Measurements from ENCODE around the gene CMKLR1. TPM values are rescaled to one million over a fixed set of nuclear protein-coding genes. Genes with fewer than 3 reads are reported as not detected.

CMKLR1 gene
- total RNA-seq, 1 experiment from 2014 or later = 0.15 TPM

DNA sequence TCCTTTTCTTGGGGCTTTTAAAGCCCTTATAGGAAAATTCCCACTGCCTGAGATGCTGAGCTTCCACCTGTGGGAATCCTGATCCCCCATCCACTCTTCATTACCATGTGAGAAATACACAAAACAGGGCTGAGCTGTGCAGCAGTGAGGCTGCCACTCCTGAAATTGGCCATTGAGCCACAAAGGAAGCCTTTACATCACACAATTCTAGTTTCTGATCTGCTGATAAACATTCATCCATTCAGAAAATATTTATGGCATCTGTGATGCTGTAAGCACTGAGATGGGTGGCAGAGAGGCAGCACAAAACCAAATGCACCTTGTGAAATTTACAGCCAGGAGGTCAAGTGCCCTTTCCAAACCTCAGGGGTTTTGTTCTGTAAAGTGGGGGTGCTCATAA, 26.2 kb upstream of the CMKLR1 start:
- H3K9me2 ChIP-seq (ENCODE audit: insufficient read depth) = no peaks in the 10 kb centered on the region

More for the DNA sequence above, 26.2 kb upstream of the CMKLR1 start:
- H3K4me1 ChIP-seq (ENCODE audit: control insufficient read depth in 1 of 2, insufficient read depth in 2 of 2, low read length in 2 of 2) = no peaks in the 10 kb centered on the region
- H3K27me3 ChIP-seq (ENCODE audit: insufficient read depth, low read length) = peaks cover 58% of the 10 kb centered on the region
- H3K79me2 ChIP-seq (ENCODE audit: insufficient read depth, low read length) = no peaks in the 10 kb centered on the region
- DNase-seq (ENCODE audit: low read depth, low spot score) (no peak), ATAC-seq (no peak)
- RAD21 ChIA-PET (ENCODE audit: low non-redundant PET in 1 of 2, low total read pairs in 2 of 2, uncharacterized antibody in 2 of 2, unreplicated experiment in 2 of 2) = no interaction called here
- no peak overlapping the region for H3K9ac ChIP-seq (ENCODE audit: low read length)
- H3K4me3 ChIP-seq (replicated peaks in 1 of 2; ENCODE audit: low read depth in 1 of 2, low read length in 2 of 2) = no peak overlapping the region
- no peak overlapping the region for H3K4me2 ChIP-seq (ENCODE audit: low read length)
- H2AFZ ChIP-seq (ENCODE audit: low read depth, low read length, poor library complexity, severe bottlenecking) = no peak overlapping the region
- H3K9me3 ChIP-seq (ENCODE audit: control insufficient read depth in 1 of 2, insufficient read depth in 1 of 2, low read depth in 1 of 2, low read length in 2 of 2) = no peaks in the 10 kb centered on the region; a peak in 1 of 4 replicates
- intact Hi-C loops (cut with micrococcal nuclease) = no loop called here
- H4K20me1 ChIP-seq (ENCODE audit: insufficient read depth) = no peaks in the 10 kb centered on the region
- no peak overlapping the region for H3K27ac ChIP-seq (ENCODE audit: low read depth, low read length)
- CTCF ChIA-PET = no interaction called here
- BruUV-seq (replicated peaks) = no TSS peak
- POLR2A ChIA-PET = no interaction called here
- H3K36me3 ChIP-seq (ENCODE audit: control insufficient read depth in 1 of 2, insufficient read depth in 2 of 2, low read length in 2 of 2) = no peaks in the 10 kb centered on the region
- TF ChIP-seq SIN3A (IDR thresholded peaks at IDR 0.05; ENCODE audit: low read depth) (no peak), RAD21 (IDR thresholded peaks at IDR 0.05; ENCODE audit: low read depth) (no peak), POLR2A (IDR thresholded peaks at IDR 0.05; ENCODE audit: borderline replicate concordance, extremely low read depth, insufficient read depth, insufficient read length) (no peak), ZFX (IDR thresholded peaks at IDR 0.05) (no peak), ELF1 (IDR thresholded peaks at IDR 0.05; ENCODE audit: borderline replicate concordance, low read depth) (no peak), SP1 (IDR thresholded peaks at IDR 0.05; ENCODE audit: low read depth) (no peak), TCF7L2 (IDR thresholded peaks at IDR 0.05; ENCODE audit: borderline replicate concordance, extremely low read depth, insufficient read depth, insufficient read length) (no peak), SRF (IDR thresholded peaks at IDR 0.05; ENCODE audit: low read depth) (no peak), EZH2phosphoT487 (IDR thresholded peaks at IDR 0.05; ENCODE audit: borderline replicate concordance) (no peak), CEBPB (IDR thresholded peaks at IDR 0.05; ENCODE audit: low read depth) (no peak), JUND (IDR thresholded peaks at IDR 0.05) (no peak), YY1 (IDR thresholded peaks at IDR 0.05; ENCODE audit: extremely low read depth, insufficient replicate concordance, low read depth, low read length) (no peak), EZH2 (IDR thresholded peaks at IDR 0.05) (no peak)
- TF ChIP-seq, protein P1, sequence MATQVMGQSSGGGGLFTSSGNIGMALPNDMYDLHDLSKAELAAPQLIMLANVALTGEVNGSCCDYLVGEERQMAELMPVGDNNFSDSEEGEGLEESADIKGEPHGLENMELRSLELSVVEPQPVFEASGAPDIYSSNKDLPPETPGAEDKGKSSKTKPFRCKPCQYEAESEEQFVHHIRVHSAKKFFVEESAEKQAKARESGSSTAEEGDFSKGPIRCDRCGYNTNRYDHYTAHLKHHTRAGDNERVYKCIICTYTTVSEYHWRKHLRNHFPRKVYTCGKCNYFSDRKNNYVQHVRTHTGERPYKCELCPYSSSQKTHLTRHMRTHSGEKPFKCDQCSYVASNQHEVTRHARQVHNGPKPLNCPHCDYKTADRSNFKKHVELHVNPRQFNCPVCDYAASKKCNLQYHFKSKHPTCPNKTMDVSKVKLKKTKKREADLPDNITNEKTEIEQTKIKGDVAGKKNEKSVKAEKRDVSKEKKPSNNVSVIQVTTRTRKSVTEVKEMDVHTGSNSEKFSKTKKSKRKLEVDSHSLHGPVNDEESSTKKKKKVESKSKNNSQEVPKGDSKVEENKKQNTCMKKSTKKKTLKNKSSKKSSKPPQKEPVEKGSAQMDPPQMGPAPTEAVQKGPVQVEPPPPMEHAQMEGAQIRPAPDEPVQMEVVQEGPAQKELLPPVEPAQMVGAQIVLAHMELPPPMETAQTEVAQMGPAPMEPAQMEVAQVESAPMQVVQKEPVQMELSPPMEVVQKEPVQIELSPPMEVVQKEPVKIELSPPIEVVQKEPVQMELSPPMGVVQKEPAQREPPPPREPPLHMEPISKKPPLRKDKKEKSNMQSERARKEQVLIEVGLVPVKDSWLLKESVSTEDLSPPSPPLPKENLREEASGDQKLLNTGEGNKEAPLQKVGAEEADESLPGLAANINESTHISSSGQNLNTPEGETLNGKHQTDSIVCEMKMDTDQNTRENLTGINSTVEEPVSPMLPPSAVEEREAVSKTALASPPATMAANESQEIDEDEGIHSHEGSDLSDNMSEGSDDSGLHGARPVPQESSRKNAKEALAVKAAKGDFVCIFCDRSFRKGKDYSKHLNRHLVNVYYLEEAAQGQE (IDR thresholded peaks at IDR 0.05; ENCODE audit: low read depth) = no peak
- TF ChIP-seq, protein P2, sequence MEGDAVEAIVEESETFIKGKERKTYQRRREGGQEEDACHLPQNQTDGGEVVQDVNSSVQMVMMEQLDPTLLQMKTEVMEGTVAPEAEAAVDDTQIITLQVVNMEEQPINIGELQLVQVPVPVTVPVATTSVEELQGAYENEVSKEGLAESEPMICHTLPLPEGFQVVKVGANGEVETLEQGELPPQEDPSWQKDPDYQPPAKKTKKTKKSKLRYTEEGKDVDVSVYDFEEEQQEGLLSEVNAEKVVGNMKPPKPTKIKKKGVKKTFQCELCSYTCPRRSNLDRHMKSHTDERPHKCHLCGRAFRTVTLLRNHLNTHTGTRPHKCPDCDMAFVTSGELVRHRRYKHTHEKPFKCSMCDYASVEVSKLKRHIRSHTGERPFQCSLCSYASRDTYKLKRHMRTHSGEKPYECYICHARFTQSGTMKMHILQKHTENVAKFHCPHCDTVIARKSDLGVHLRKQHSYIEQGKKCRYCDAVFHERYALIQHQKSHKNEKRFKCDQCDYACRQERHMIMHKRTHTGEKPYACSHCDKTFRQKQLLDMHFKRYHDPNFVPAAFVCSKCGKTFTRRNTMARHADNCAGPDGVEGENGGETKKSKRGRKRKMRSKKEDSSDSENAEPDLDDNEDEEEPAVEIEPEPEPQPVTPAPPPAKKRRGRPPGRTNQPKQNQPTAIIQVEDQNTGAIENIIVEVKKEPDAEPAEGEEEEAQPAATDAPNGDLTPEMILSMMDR (IDR thresholded peaks at IDR 0.05 in 2 of 3, conservative IDR thresholded peaks at IDR 0.05 in 1 of 3; ENCODE audit: borderline replicate concordance in 1 of 3, insufficient read depth in 1 of 3, low read depth in 2 of 3, low read length in 2 of 3) = no peak
